GM12878 (cell line): Measurements from ENCODE around the gene GTPBP3. TPM values are rescaled to one million over a fixed set of nuclear protein-coding genes. Genes with fewer than 3 reads are reported as not detected.

ENCODE experiments used
- ATAC-seq: fragments of 200-7000 bp; cut with Tn5 transposase; 3 replicates; pipeline ENCODE4 v1.9.1; 2020; ENCODE audit warnings: mild to moderate bottlenecking, moderate library complexity
- BruUV-seq: library from RNA; stranded (reverse); fragments of 400-500 nt; replicated peaks from 2 replicates; lab custom pipeline; 2021; lab: Mats Ljungman, UMichigan
- CTCF ChIA-PET: fragments of 300-600 bp; sonication (Branson Sonifier 250); formaldehyde crosslinking; extraction: SDS; loops from one replicate; lab custom pipeline; 2021; ENCODE audit warnings: inconsistent platforms; lab: Yijun Ruan, JAX
- POLR2A ChIA-PET: fragments of 350-600 bp; formaldehyde crosslinking; extraction: SDS; loops from one replicate; lab custom pipeline; 2021; ENCODE audit warnings: inconsistent platforms; lab: Charles Lee
- RAD21 ChIA-PET: fragments of 300-600 bp; sonication (Branson Sonifier 250); formaldehyde crosslinking; loops from one replicate; lab custom pipeline; 2023; ENCODE audit warnings: antibody characterized with exemption; ENCODE audit not compliant: unreplicated experiment; lab: Charles Lee
- SMC1A ChIA-PET: fragments of 300-600 bp; sonication (Branson Sonifier 250); formaldehyde crosslinking; loops from one replicate; lab custom pipeline; 2023; ENCODE audit not compliant: unreplicated experiment, uncharacterized antibody; lab: Charles Lee
- DNase-seq: peaks from one replicate; pipeline ENCODE4 v3.0.0-alpha.2; 2011; ENCODE audit warnings: low read depth, low spot score
- FAIRE-seq: peaks from 3 replicates; lab custom pipeline; 2011; peaks lifted over from hg19 to GRCh38; lab: Jason Lieb, UNC
- H2AFZ ChIP-seq: 2 replicates; pipeline ENCODE4 v1.6.0; 2011; ENCODE audit warnings: low read depth, low read length, control low read depth; ENCODE audit not compliant: control insufficient read depth
- H3K27ac ChIP-seq: 2 replicates; pipeline ENCODE4 v1.5.1; 2011; ENCODE audit warnings: control low read depth; ENCODE audit not compliant: control insufficient read depth, insufficient read depth
- H3K27me3 ChIP-seq, 2 experiments: replicated peaks in 1 of 2; 2 replicates each; pipeline versions ENCODE4 v1.6.0 to v1.6.1; 2011; ENCODE audit warnings: low read length in 1 of 2; ENCODE audit not compliant: control insufficient read depth in 2 of 2, insufficient read depth in 2 of 2
- H3K36me3 ChIP-seq, 2 experiments: 2 replicates each; pipeline ENCODE4 v1.5.1; 2011; ENCODE audit warnings: low read length in 1 of 2; ENCODE audit not compliant: control insufficient read depth in 2 of 2, insufficient read depth in 2 of 2
- H3K4me1 ChIP-seq: 2 replicates; pipeline ENCODE4 v1.6.1; 2011; ENCODE audit warnings: mild to moderate bottlenecking, low read length, moderate library complexity, mixed read lengths; ENCODE audit not compliant: control insufficient read depth, insufficient read depth
- H3K4me2 ChIP-seq: 2 replicates; pipeline ENCODE4 v1.6.0; 2011; ENCODE audit warnings: control low read depth; ENCODE audit not compliant: control insufficient read depth, insufficient read depth
- H3K4me3 ChIP-seq: fragments of 200-600 bp; sonication (generic); 2 replicates; pipeline ENCODE4 v1.5.1; 2016
- H3K79me2 ChIP-seq: 2 replicates; pipeline ENCODE4 v1.6.0; 2011; ENCODE audit warnings: low read length; ENCODE audit not compliant: control insufficient read depth, insufficient read depth
- H3K9ac ChIP-seq: 2 replicates; pipeline ENCODE4 v1.8.0; 2011; ENCODE audit warnings: low read length, control low read depth, mixed read lengths; ENCODE audit not compliant: control insufficient read depth, insufficient read depth
- H3K9me3 ChIP-seq: replicated peaks from 3 replicates; pipeline ENCODE4 v1.5.1; 2011; ENCODE audit warnings: mild to moderate bottlenecking, low read length; ENCODE audit not compliant: control insufficient read depth, insufficient read depth
- H4K20me1 ChIP-seq: 2 replicates; pipeline ENCODE4 v1.6.0; 2011; ENCODE audit not compliant: control insufficient read depth, insufficient read depth
- NFYB ChIP-seq: IDR thresholded peaks from 2 replicates; pipeline ENCODE4 v1.6.1; 2011; ENCODE audit warnings: low read depth, mild to moderate bottlenecking, low read length, improper control_type of control experiment, moderate library complexity; ENCODE audit not compliant: insufficient read depth
- RCOR1 ChIP-seq: conservative IDR thresholded peaks from 2 replicates; pipeline ENCODE4 v1.6.1; 2012; ENCODE audit warnings: low read depth, low read length, improper control_type of control experiment
- SP1 ChIP-seq: IDR thresholded peaks from one replicate; pipeline ENCODE4 v1.6.1; 2011; ENCODE audit warnings: low read depth, low read length
- SREBF1 ChIP-seq: IDR thresholded peaks from 2 replicates; pipeline ENCODE4 v1.6.1; 2012; ENCODE audit warnings: mild to moderate bottlenecking, low read length
- WGBS: methylation state at CpG from one replicate; pipeline ENCODE4 v1.1.6; 2016; ENCODE audit warnings: low lambda C conversion rate; ENCODE audit not compliant: insufficient replicate concordance, insufficient coverage; ENCODE audit errors: missing lambda C conversion rate; 5-methylcytosine and 5-hydroxymethylcytosine counted together
- in situ Hi-C: fragments of 300-500 bp; cut with MboI; formaldehyde crosslinking; loops from 9 replicates; pipeline ENCODE4 v1.14.3; 2018; ENCODE audit warnings: mixed read lengths
- intact Hi-C: fragments of 100-400 bp; cut with micrococcal nuclease; formaldehyde crosslinking; loops from one replicate; pipeline ENCODE4 v1.14.2; 2022; ENCODE audit not compliant: unreplicated experiment
- polyA plus RNA-seq, 11 experiments: library from polyadenylated mRNA; depleted of rRNA in 4 of 11; unstranded in 6 of 11; stranded (reverse) in 5 of 11; fragments of >200 nt; fragmentation: Nextera tagmentation in 4 of 11; fragmentation: Illumina TruSeq in 1 of 11; extraction: Ambion mirVana in 4 of 11; extraction: Trizol in 1 of 11; gene quantifications; 1 replicate in 1 of 11; 2 replicates in 10 of 11; pipeline versions ENCODE4 v1.2.1 to v1.2.3, GENCODE V29; 2011 to 2016; ENCODE audit warnings: inconsistent platforms in 2 of 11, missing spikeins in 2 of 11, low read depth in 1 of 11
- total RNA-seq, 4 experiments: library from RNA; depleted of rRNA in 3 of 4; stranded (reverse); fragments of >200 nt in 3 of 4; fragmentation: Illumina TruSeq in 1 of 4; extraction: Trizol in 1 of 4; gene quantifications; 2 replicates each; pipeline versions ENCODE4 v1.2.1 to v1.2.3, GENCODE V29; 2013 to 2021

The GTPBP3 gene
- total and polyA plus RNA-seq, 10 of the 15 experiments (the other 5 are each of a cell fraction or from before 2014, with no cell fraction given), result 2.9 to 46.8 (median 15.4) TPM

GRCh38 chr19:17332677-17333581, 4.4 kb upstream of the GTPBP3 start:
- no peak overlapping the region for H3K4me3 ChIP-seq
- peaks cover 13% of the 10 kb centered on the region for H3K4me1 ChIP-seq
- no peaks in the 10 kb centered on the region; the same call in 2 of the 3 replicates for H3K9me3 ChIP-seq
- no peak overlapping the region for H3K27ac ChIP-seq
- RAD21 ChIA-PET, result interaction anchor here (1.3 to 2.7 kb wide), 2 partner anchors 24 to 267 kb away, joined by 3 to 9 read pairs; partner anchors contain the start of gene DDA1
- H2AFZ ChIP-seq, result no peak overlapping the region
- no peaks in the 10 kb centered on the region for H3K36me3 ChIP-seq
- H3K9ac ChIP-seq, result no peak overlapping the region
- CTCF ChIA-PET, result interaction anchor here (1.0 to 2.8 kb wide), 8 partner anchors 24 to 56 kb away, joined by 3 to 9 read pairs (median 5); partner anchors contain the start of genes DDA1 and MRPL34
- BruUV-seq, result no TSS peak
- H4K20me1 ChIP-seq, result no peaks in the 10 kb centered on the region
- SMC1A ChIA-PET, result interaction anchor here (1.1 to 1.7 kb wide), 3 partner anchors 24 to 66 kb away, joined by 3 to 8 read pairs (median 6); partner anchors contain the start of genes BABAM1, DDA1 and MRPL34
- TF ChIP-seq SREBF1 (no peak), RCOR1 (no peak), SP1 (peak; percentile 76), NFYB (peak; percentile 60; the same call in 1 of the 2 replicates)
- POLR2A ChIA-PET, result interaction anchor here (0.5 to 4.4 kb wide), 5 partner anchors 24 to 395 kb away, joined by 3 to 24 read pairs (median 7); partner anchors contain the start of genes BST2 and DDA1
- no peak overlapping the region for H3K4me2 ChIP-seq
- in situ Hi-C loops, result no loop called here
- H3K79me2 ChIP-seq, result peaks cover 3% of the 10 kb centered on the region; the same call in 1 of the 2 replicates
- WGBS, result 97% methylated on average over 37 of the region's 45 CpGs
- FAIRE-seq, result no peak
- peak; percentile 3 for ATAC-seq
- intact Hi-C loops, result no loop called here
- no peaks in the 10 kb centered on the region; a peak in 2 of 4 replicates for H3K27me3 ChIP-seq
- peak; percentile 40 for DNase-seq
